ENCODE data around the gene DHCR7.
"Not testable (repeated sequence)": the region's sequence is repeated elsewhere in the genome, so short reads cannot be mapped to it uniquely, and the experiment has no call there.

DHCR7 gene

DNA sequence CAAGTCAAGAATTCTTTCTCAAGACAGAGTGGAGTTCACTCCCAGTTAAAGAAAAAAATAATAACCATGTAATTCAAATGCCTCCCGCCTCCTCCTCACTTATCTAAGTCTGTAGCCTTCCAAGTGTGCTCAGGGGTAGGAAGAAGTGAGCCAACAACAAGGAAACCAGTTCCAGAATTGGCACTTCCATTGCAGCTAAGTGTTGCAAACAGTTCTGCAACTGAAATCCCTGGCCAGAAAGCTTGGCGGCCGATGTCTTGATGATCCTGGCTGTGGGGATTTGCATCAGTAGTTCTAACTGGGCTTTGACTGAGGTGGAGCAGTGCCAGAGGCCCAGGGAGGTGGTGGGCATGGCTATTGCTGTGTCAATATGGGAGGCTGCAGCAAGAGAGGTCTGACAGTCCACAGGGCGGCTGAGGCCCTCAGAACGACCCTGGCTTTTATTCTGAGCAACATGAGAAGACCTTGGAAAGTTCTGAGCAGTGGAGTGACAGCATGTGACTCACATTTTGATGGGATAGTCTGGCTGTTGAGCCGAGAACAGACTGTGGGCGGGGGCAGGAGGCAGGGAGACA, 19.2 kb downstream of the DHCR7 start:
- TF ChIP-seq, protein P1, sequence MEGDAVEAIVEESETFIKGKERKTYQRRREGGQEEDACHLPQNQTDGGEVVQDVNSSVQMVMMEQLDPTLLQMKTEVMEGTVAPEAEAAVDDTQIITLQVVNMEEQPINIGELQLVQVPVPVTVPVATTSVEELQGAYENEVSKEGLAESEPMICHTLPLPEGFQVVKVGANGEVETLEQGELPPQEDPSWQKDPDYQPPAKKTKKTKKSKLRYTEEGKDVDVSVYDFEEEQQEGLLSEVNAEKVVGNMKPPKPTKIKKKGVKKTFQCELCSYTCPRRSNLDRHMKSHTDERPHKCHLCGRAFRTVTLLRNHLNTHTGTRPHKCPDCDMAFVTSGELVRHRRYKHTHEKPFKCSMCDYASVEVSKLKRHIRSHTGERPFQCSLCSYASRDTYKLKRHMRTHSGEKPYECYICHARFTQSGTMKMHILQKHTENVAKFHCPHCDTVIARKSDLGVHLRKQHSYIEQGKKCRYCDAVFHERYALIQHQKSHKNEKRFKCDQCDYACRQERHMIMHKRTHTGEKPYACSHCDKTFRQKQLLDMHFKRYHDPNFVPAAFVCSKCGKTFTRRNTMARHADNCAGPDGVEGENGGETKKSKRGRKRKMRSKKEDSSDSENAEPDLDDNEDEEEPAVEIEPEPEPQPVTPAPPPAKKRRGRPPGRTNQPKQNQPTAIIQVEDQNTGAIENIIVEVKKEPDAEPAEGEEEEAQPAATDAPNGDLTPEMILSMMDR (IDR thresholded peaks at IDR 0.05; ENCODE audit: borderline replicate concordance, control extremely low read depth, extremely low read depth, insufficient read depth, missing control alignments) = no peak
- no peak for DNase-seq (ENCODE audit: low spot score)
- in situ Hi-C loops (cut with MboI; ENCODE audit: low sequenced_read_pairs, unreplicated experiment) = no loop called here

DNA sequence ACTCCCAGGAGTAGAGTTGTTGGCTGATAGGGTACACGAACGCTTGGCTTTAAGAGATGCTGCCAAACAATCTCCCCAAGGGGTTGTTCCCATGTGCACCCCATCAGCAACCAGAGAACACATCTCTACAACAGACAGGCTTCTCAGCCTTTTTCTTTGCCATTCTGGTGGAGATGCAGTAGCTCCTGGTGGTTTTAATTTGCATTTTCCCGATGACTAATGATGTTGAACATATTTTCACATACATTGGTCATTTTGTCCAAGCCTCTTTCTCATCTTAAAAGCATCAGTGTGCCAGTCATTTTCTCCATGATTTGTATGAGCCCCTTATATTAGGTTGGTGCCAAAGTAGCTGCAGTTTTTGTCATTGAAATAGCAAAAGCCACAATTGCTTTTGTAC, 21.8 kb downstream of the DHCR7 start:
- in situ Hi-C loops (cut with MboI; ENCODE audit: low sequenced_read_pairs, unreplicated experiment) = no loop called here
- DNase-seq (ENCODE audit: low spot score) = no peak
- TF ChIP-seq, protein P1 (IDR thresholded peaks at IDR 0.05; ENCODE audit: borderline replicate concordance, control extremely low read depth, extremely low read depth, insufficient read depth, missing control alignments) = no peak

DNA sequence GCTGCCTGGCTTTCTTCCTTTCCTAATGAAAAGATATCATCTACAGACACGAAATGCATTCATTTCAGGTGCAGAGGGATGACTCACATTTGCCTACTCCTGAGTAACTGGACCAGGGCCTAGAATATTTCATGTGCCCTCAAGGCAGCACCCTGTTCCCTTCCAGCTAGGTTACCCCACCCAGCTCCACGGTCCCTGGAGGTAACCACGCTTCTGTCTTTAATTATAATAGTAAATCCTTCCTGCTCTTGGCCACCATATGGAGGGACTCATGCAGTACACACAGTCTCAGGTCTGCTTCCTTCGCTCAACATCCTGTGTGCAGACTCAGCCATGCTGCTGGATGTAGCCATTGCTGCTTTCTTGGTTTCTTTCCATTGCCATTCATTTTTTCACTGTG, 22.3 kb downstream of the DHCR7 start:
- in situ Hi-C loops (cut with MboI; ENCODE audit: low sequenced_read_pairs, unreplicated experiment) = no loop called here
- DNase-seq (ENCODE audit: low spot score) = no peak

DNA sequence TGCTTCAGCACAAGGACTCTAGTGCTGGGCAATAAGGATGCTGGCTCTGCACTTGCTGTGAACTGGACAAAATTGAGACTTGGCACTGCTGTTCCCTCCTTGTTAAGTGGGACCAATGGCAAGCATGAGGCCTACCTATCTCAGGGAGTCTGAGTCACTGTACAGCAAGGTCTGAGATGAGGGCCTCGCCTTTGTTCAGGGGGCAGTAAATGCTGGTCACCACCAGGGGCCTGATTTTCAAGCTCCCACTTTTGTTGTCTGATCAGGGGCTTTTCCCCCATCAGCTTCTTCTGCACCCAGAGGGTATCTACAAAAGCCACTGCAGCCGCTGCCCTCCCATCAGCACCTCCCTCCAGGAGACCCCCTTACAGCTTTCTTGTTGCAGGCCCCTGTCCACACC, 22.8 kb downstream of the DHCR7 start:
- DNase-seq (ENCODE audit: low spot score) = no peak
- in situ Hi-C loops (cut with MboI; ENCODE audit: low sequenced_read_pairs, unreplicated experiment) = no loop called here
- TF ChIP-seq, protein P1 (IDR thresholded peaks at IDR 0.05; ENCODE audit: borderline replicate concordance, control extremely low read depth, extremely low read depth, insufficient read depth, missing control alignments) = no peak

More for the DNA sequence above, 22.3 kb downstream of the DHCR7 start:
- TF ChIP-seq, protein P1 (IDR thresholded peaks at IDR 0.05; ENCODE audit: borderline replicate concordance, control extremely low read depth, extremely low read depth, insufficient read depth, missing control alignments) = no peak

DNA sequence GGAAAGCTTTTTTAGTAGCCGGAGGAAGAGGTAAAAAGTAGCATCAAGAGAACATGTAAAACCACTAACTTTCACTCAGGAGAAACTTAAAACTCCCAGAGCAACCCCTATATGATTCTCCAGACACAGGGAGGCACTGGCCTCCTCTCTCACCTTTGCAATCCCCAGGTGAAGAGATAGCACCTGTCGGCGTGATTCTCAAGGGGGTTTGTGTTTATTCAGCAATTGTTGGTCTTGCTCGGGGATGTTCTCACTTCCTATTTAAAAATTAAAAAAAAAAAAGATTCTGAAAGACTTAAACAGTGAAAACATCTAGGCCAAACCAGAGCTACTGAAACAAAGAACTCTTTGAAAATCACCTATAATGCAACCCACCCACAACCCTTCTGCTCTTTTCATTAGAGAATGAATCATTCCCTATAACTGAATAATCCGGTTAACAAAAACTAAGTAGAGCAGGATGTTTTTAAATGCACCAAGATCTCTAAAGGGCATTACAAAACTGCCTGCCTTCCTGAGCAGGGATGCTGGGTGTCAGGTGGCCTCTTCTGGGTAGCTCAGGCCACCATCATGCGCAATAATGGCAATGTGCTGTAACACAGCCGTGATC, 24.9 kb downstream of the DHCR7 start:
- TF ChIP-seq, protein P1 (IDR thresholded peaks at IDR 0.05; ENCODE audit: borderline replicate concordance, control extremely low read depth, extremely low read depth, insufficient read depth, missing control alignments) = no peak
- in situ Hi-C loops (cut with MboI; ENCODE audit: low sequenced_read_pairs, unreplicated experiment) = loop anchor here (25.0 kb wide), 1 partner anchor 961 kb away; no protein-coding TSS in a partner anchor
- DNase-seq (ENCODE audit: low spot score) = no peak

DNA sequence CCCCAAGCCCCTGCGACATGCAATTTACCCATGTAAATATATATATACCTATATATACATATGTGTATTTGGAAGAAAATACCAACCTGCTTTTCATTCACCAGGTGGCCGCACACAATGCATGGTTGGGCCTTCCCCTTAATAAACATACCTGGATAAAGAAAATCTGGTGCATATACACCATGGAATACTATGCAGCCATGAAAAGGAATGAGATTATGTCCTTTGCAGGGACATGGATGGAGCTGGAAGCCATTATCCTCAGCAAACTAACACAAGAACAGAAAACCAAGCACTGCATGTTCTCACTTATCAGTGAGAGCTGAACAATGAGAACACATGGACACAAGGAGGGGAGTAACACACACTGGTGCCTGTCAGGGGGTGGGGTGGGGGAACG, 25.9 kb downstream of the DHCR7 start:
- in situ Hi-C loops (cut with MboI; ENCODE audit: low sequenced_read_pairs, unreplicated experiment) = loop anchor here (25.0 kb wide), 1 partner anchor 960 kb away; no protein-coding TSS in a partner anchor
- not testable (repeated sequence) for DNase-seq (ENCODE audit: low spot score)

DNA sequence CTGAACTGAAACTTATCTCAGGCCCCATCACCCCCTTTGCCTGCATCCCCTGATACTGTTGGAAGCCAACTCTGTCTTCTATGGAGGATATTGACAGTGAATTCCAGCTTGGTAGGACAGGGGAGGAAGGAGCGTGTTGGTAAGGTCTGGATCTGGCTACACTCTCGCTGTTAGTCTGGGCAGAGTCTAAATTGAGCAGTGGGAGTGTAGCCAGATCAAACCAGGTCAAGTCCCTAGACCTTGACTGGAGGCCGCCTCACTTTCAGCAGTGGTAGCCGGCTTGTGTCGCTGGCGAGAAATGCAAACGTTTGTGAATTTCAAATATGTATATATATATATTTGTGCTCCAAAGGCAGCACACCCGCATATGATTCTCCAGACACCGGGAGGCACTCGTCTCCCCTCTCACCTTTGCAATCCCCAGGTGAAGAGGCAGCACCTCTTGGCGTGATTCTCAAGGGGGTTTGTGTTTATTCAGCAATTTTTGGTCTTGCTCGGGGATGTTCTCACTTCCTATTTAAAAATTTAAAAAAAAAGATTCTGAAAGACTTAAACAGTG, 26.7 kb downstream of the DHCR7 start:
- DNase-seq (ENCODE audit: low spot score) = no peak
- in situ Hi-C loops (cut with MboI; ENCODE audit: low sequenced_read_pairs, unreplicated experiment) = loop anchor here (25.0 kb wide), 1 partner anchor 959 kb away; no protein-coding TSS in a partner anchor
- TF ChIP-seq, protein P1 (IDR thresholded peaks at IDR 0.05; ENCODE audit: borderline replicate concordance, control extremely low read depth, extremely low read depth, insufficient read depth, missing control alignments) = no peak
